Endothelial cell of umbilical vein (primary cell): ENCODE measurements around the gene OR6V1.

Source experiments
- EZH2 ChIP-seq: IDR thresholded peaks from 2 replicates; pipeline ENCODE4 v1.6.1; 2012; ENCODE audit warnings: borderline replicate concordance, low read depth, mild to moderate bottlenecking, moderate library complexity, low read length, inconsistent platforms; ENCODE audit not compliant: severe bottlenecking
- FOS ChIP-seq: IDR thresholded peaks from 2 replicates; pipeline ENCODE4 v1.6.1; 2011; ENCODE audit warnings: mild to moderate bottlenecking, low read length, moderate library complexity, borderline replicate concordance; ENCODE audit not compliant: insufficient read depth
- GATA2 ChIP-seq: IDR thresholded peaks from 2 replicates; pipeline ENCODE4 v1.7.0; 2011; ENCODE audit warnings: low read depth, mild to moderate bottlenecking, moderate library complexity, mixed read lengths, low read length; ENCODE audit not compliant: insufficient read length, insufficient read depth
- JUN ChIP-seq: IDR thresholded peaks from 2 replicates; pipeline ENCODE4 v1.6.1; 2011; ENCODE audit warnings: borderline replicate concordance, low read depth; ENCODE audit not compliant: insufficient read length, insufficient read depth
- MYC ChIP-seq: IDR thresholded peaks from one replicate; pipeline ENCODE4 v1.6.1; 2011; ENCODE audit warnings: mild to moderate bottlenecking, low read depth, low read length
- POLR2A ChIP-seq: IDR thresholded peaks from 2 replicates; pipeline ENCODE4 v1.6.1; 2012; ENCODE audit warnings: low read depth, mild to moderate bottlenecking, control low read depth, low read length
- POLR2AphosphoS5 ChIP-seq: IDR thresholded peaks from 2 replicates; pipeline ENCODE4 v1.6.1; 2012; ENCODE audit warnings: low read depth, mild to moderate bottlenecking, control low read depth, low read length, moderate library complexity; ENCODE audit not compliant: insufficient read depth
- TF ChIP-seq, protein P1 (sequence below), 2 donors: IDR thresholded peaks; 1 replicate in 1 of 2; 2 replicates in 1 of 2; pipeline ENCODE4 v1.5.1; 2011; ENCODE audit warnings: low read length in 2 of 2, mild to moderate bottlenecking in 2 of 2, moderate library complexity in 2 of 2, control low read depth in 1 of 2, inconsistent platforms in 1 of 2, low read depth in 1 of 2; ENCODE audit not compliant: insufficient read depth in 1 of 2; ENCODE audit errors: extremely low read depth in 1 of 2
- TF ChIP-seq, protein P2 (sequence below): IDR thresholded peaks from 2 replicates; pipeline ENCODE4 v1.6.1; 2011; ENCODE audit not compliant: insufficient read depth, insufficient read length

DNA sequence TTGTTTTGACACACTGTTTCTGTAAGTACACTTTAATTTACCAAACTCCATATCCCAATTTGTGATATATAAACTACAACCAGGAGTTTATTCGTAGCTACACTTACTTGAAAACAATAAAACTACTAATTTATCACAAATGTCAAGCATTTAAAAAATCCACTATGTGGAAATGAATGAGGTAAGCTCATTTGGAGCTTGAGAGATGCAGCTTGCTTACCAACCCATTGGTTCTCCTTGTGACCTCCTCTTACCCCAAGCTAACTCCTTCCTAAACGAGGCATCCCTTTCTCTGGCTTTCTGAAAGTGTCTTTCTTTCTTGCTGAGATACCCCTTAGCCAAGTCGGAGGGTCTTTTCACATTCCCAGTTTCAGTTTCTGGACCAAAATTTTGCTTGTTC is 2.5 kb downstream of the OR6V1 start:
- TF ChIP-seq POLR2A = no peak
- no peak for TF ChIP-seq EZH2
- TF ChIP-seq POLR2AphosphoS5 = no peak
- TF ChIP-seq, protein P1, sequence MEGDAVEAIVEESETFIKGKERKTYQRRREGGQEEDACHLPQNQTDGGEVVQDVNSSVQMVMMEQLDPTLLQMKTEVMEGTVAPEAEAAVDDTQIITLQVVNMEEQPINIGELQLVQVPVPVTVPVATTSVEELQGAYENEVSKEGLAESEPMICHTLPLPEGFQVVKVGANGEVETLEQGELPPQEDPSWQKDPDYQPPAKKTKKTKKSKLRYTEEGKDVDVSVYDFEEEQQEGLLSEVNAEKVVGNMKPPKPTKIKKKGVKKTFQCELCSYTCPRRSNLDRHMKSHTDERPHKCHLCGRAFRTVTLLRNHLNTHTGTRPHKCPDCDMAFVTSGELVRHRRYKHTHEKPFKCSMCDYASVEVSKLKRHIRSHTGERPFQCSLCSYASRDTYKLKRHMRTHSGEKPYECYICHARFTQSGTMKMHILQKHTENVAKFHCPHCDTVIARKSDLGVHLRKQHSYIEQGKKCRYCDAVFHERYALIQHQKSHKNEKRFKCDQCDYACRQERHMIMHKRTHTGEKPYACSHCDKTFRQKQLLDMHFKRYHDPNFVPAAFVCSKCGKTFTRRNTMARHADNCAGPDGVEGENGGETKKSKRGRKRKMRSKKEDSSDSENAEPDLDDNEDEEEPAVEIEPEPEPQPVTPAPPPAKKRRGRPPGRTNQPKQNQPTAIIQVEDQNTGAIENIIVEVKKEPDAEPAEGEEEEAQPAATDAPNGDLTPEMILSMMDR (IDR thresholded peaks at IDR 0.05; ENCODE audit: extremely low read depth in 1 of 2, insufficient read depth in 1 of 2, low read depth in 1 of 2, low read length in 2 of 2) = no peak
- TF ChIP-seq, protein P2, sequence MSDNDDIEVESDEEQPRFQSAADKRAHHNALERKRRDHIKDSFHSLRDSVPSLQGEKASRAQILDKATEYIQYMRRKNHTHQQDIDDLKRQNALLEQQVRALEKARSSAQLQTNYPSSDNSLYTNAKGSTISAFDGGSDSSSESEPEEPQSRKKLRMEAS = no peak
- no peak for TF ChIP-seq FOS
- no peak for TF ChIP-seq JUN
- no peak for TF ChIP-seq MYC
- TF ChIP-seq GATA2 = no peak
